ENCODE results near the gene CCNT2. TPM values are rescaled to one million over a fixed set of nuclear protein-coding genes. Genes with fewer than 3 reads are reported as not detected.
"Not testable (repeated sequence)": the region's sequence is repeated elsewhere in the genome, so short reads cannot be mapped to it uniquely, and the experiment has no call there.

CCNT2 gene
- total and polyA plus RNA-seq, 12 donors: 4.7 to 26.6 (median 21.0) TPM

DNA sequence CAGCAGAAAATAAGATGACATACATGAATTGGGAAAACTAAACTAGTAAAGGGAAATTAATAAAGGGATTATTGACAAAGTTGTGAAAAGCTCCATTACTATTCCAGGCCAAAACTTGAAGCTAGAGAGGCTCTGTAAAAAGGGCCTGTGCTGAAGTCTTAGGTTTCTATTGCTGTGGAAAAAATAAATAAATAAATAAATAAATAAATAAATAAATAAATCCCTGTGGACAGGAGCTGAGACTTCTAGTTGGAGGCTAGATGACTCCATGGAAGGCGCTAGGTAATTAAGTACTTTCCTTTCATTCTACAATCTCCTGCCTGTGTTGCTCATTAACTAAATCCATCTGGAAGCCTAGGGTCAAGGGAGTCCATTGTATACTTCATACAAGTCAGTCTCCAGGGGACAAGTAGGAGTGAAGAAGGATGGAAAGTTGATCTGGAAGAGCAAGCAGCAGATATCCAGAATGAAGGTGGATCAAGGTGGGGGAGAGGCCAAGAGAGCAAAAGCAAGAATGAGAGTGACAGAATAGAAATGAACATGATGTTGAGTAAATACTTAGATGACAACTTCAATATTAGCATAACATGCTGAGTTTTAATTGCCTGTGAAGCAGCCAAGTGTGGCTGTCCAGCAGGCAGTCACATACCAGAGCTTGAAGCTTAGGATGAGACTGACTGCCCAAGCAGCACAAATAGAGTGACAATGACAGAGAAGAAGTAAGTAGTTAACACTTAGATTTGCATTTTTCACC lies 26.2 kb upstream of the CCNT2 start:
- H3K27me3 ChIP-seq: no peaks in the 10 kb centered on the region
- no peak for DNase-seq
- TF ChIP-seq, protein P1, sequence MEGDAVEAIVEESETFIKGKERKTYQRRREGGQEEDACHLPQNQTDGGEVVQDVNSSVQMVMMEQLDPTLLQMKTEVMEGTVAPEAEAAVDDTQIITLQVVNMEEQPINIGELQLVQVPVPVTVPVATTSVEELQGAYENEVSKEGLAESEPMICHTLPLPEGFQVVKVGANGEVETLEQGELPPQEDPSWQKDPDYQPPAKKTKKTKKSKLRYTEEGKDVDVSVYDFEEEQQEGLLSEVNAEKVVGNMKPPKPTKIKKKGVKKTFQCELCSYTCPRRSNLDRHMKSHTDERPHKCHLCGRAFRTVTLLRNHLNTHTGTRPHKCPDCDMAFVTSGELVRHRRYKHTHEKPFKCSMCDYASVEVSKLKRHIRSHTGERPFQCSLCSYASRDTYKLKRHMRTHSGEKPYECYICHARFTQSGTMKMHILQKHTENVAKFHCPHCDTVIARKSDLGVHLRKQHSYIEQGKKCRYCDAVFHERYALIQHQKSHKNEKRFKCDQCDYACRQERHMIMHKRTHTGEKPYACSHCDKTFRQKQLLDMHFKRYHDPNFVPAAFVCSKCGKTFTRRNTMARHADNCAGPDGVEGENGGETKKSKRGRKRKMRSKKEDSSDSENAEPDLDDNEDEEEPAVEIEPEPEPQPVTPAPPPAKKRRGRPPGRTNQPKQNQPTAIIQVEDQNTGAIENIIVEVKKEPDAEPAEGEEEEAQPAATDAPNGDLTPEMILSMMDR (IDR thresholded peaks at IDR 0.05): no peak
- no peak overlapping the region for H3K27ac ChIP-seq
- intact Hi-C loops (cut with DNase I): loop anchor here in 2 of 10 donors (10.0 kb wide), 3 partner anchors 108 to 1008 kb away; no protein-coding TSS in a partner anchor
- H3K4me1 ChIP-seq: no peaks in the 10 kb centered on the region
- no peak for ATAC-seq
- no peak overlapping the region for H3K4me3 ChIP-seq
- 86 to 88% methylated on average over 1 of the region's 1 CpG for WGBS, 2 donors
- H3K36me3 ChIP-seq: no peaks in the 10 kb centered on the region
- no peaks in the 10 kb centered on the region for H3K9me3 ChIP-seq

DNA sequence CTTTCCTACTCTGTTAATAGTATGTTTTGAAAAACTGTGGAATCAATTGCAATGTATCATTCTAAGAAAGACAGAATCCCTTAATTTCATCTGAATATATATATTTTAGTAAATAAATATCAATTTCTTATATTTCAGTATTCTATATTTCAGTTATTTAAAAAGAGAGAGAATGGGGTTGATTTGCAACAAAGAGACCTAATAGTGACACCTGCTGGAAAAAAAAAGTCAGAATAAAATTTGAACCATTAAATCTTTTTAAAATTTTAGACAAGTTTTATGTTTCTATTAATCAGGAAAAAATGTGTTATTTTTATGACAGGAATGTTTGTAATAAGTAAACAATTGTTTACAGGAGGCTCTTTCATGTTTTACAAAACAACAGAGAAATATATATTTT lies 20.7 kb upstream of the CCNT2 start:
- Histone ChIP-seq H3K4me3 (no peak overlapping the region), H3K27ac (no peak overlapping the region), H3K9me3 (no peaks in the 10 kb centered on the region), H3K4me1 (no peaks in the 10 kb centered on the region), H3K27me3 (no peaks in the 10 kb centered on the region), H3K36me3 (no peaks in the 10 kb centered on the region)
- intact Hi-C loops (cut with DNase I): loop anchor here (2.0 to 10.0 kb wide), 9 partner anchors 113 to 1026 kb away; no protein-coding TSS in a partner anchor
- ATAC-seq (no peak), DNase-seq (no peak)
- TF ChIP-seq, protein P1 (IDR thresholded peaks at IDR 0.05): peak in 8 of 9 donors; percentile 14 to 71 (median 55)

GRCh38 chr2:134899204-134899603 lies 19.4 kb upstream of the CCNT2 start:
- intact Hi-C loops (cut with DNase I): loop anchor here (2.0 to 10.0 kb wide), 9 partner anchors 114 to 1027 kb away; no protein-coding TSS in a partner anchor
- Histone ChIP-seq H3K4me1 (no peaks in the 10 kb centered on the region), H3K27me3 (no peaks in the 10 kb centered on the region), H3K9me3 (no peaks in the 10 kb centered on the region), H3K27ac (no peak overlapping the region), H3K4me3 (no peak overlapping the region), H3K36me3 (no peaks in the 10 kb centered on the region)
- DNase-seq (no peak), ATAC-seq (no peak)
- TF ChIP-seq, protein P1 (IDR thresholded peaks at IDR 0.05): no peak

DNA sequence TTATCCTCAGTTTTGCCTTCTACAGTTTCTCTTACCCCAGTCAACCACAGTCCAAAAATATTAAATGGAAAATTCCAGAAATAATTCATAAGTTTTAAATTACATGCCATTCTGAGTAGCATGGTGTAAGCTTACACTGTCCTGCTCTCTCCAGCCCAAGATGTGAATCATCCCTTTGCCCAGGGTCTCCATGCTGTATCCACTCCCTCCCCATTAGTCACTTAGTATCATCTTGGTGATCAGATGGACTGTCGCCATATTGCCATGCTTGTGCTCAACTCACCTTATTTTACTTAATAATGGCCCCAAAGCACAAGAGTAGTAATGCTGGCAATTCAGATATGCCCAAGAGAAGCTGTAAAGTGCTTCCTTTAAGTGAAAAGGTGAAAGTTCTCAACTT lies 18.5 kb upstream of the CCNT2 start:
- TF ChIP-seq, protein P1 (IDR thresholded peaks at IDR 0.05): no peak
- ATAC-seq (no peak), DNase-seq (no peak)
- Histone ChIP-seq H3K27me3 (no peaks in the 10 kb centered on the region), H3K4me3 (no peak overlapping the region), H3K9me3 (no peaks in the 10 kb centered on the region), H3K27ac (no peak overlapping the region), H3K4me1 (no peaks in the 10 kb centered on the region), H3K36me3 (no peaks in the 10 kb centered on the region)
- 93 to 100% methylated on average over 1 of the region's 1 CpG for WGBS, 2 donors
- intact Hi-C loops (cut with DNase I): no loop called here

- H3K27me3 ChIP-seq; intact Hi-C loops (cut with DNase I); ATAC-seq; H3K4me1 ChIP-seq; H3K27ac ChIP-seq; H3K36me3 ChIP-seq; DNase-seq; H3K4me3 ChIP-seq: not testable (repeated sequence)
- peaks cover 0 to 11% (median 0%) of the 10 kb centered on the region in 11 donors for H3K9me3 ChIP-seq
- 93 to 97% methylated on average over 13 of the region's 13 CpGs for WGBS, 2 donors
Measured at GRCh38 chr2:134903701-134904100, 14.9 kb upstream of the CCNT2 start.

Measured in heart right ventricle (tissue), 16 donors.